Neural progenitor cell (in vitro differentiated cells): ENCODE results near the gene RAP2C.

Experiments used
- EZH2 ChIP-seq: fragments of 200-600 bp; sonication (generic); IDR thresholded peaks from 2 replicates; pipeline ENCODE4 v1.6.1; 2017; ENCODE audit warnings: antibody characterized with exemption, mild to moderate bottlenecking, moderate library complexity
- EZH2phosphoT487 ChIP-seq: fragments of 200-600 bp; sonication (generic); IDR thresholded peaks from 2 replicates; pipeline ENCODE4 v1.6.1; 2017; ENCODE audit warnings: antibody characterized with exemption
- TF ChIP-seq, protein P1 (sequence below): fragments of 200-600 bp; sonication (generic); IDR thresholded peaks from 2 replicates; pipeline ENCODE4 v1.5.1; 2017; ENCODE audit warnings: antibody characterized with exemption, mild to moderate bottlenecking

GRCh38 chrX:132219343-132219768, at the start of gene RAP2C:
- TF ChIP-seq, protein P1, sequence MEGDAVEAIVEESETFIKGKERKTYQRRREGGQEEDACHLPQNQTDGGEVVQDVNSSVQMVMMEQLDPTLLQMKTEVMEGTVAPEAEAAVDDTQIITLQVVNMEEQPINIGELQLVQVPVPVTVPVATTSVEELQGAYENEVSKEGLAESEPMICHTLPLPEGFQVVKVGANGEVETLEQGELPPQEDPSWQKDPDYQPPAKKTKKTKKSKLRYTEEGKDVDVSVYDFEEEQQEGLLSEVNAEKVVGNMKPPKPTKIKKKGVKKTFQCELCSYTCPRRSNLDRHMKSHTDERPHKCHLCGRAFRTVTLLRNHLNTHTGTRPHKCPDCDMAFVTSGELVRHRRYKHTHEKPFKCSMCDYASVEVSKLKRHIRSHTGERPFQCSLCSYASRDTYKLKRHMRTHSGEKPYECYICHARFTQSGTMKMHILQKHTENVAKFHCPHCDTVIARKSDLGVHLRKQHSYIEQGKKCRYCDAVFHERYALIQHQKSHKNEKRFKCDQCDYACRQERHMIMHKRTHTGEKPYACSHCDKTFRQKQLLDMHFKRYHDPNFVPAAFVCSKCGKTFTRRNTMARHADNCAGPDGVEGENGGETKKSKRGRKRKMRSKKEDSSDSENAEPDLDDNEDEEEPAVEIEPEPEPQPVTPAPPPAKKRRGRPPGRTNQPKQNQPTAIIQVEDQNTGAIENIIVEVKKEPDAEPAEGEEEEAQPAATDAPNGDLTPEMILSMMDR: peak; percentile 53
- TF ChIP-seq EZH2phosphoT487 (no peak), EZH2 (no peak)
